GM04504 (cell line): Measurements from ENCODE around the gene ANO9.
"Not testable (repeated sequence)": the region's sequence is repeated elsewhere in the genome, so short reads cannot be mapped to it uniquely, and the experiment has no call there.

ENCODE experiments used
- DNase-seq: peaks from one replicate; pipeline ENCODE4 v3.0.0-alpha.2; 2012; ENCODE audit warnings: low read depth

The ANO9 gene

DNA sequence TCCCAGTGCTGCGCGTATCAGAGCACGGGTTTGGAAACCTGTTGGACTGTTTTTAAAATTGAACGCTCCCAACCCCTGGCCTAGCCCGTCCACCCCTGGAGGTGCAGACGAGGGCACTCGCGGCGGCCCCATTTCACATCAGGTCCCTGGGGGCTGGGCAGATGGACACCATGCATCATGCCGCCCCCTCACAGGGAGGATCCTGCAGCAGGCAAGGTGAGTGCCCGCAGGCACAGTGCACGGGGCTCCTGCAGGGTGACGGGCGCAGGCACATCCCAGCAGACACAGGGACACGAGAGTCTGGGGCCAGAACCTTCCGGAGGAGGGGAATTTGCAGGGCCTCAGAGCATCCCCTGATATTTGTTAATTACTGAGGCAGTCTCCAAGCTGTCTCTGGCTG is 7.3 kb downstream of the ANO9 start:
- DNase-seq: no peak

DNA sequence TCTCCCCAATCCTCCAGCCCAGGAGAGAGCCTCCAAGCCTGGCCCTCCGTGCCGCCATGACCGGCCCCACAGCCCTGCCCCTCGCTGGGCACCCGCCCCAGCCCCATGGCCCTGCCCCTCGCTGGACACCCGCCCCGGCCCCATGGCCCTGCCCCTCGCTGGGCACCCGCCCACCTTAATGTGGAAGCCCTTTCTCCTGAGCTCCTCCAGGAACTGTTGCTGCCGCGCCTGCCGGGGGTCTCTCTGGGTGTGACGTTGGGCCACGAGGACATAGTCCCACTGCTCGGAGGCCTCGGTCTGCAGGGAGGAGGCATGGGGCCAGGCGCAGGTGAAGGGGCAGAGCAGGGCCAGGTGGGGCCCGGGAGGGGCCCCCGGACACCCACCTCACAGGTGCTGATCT is 8.2 kb downstream of the ANO9 start:
- DNase-seq: no peak

GRCh38 chr11:433111-433510 is 8.7 kb downstream of the ANO9 start:
- DNase-seq: no peak

GRCh38 chr11:432501-433100 is 9.2 kb downstream of the ANO9 start:
- DNase-seq: no peak

DNA sequence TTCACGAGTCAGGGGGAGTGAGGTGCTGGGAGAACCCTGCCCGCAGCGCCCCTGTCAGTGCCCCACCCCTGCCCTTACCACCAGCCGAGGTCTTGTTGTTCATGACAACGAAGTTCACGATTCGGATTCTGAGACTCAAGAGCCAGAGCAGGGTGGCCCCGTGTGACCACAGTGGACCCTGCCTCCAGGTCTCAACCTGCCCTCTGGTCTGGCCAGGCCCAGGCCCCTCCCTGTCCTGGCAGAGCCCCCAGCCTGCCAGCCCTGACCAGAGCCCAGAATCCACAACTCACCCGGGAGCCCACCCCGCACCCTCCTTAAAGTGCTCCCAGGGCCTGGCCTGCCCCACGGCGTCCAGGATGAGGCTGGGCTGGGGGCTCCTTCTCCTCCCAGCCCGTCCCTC is 9.9 kb downstream of the ANO9 start:
- DNase-seq: no peak

GRCh38 chr11:429931-430456 is 11.8 kb downstream of the ANO9 start:
- DNase-seq: no peak

GRCh38 chr11:429391-429790 is 12.4 kb downstream of the ANO9 start:
- no peak for DNase-seq

DNA sequence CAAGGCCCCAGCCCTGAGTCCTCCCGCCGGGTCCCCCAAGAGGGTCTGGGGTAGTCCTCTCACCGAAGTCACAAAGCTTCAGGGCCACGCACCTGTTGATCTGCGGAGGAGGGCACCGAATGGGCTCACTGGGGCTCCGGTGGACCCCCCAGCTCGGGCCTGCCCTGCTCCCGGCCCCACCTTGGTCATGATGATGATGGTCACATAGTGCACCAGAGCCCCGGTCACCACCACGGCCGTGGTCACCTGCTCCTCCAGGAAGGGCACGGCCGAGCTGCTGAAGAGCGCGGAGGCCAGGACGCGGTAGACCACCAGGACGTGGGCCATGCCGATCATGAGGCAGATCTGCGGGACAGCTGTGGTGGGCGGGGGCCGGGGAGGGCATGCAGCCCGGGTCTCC is 13.5 kb downstream of the ANO9 start:
- no peak for DNase-seq

- no peak for DNase-seq
These were observed 15.0 kb downstream of the ANO9 start for GRCh38 chr11:426851-427250.

GRCh38 chr11:425301-425700 is 16.5 kb downstream of the ANO9 start:
- no peak for DNase-seq

- DNase-seq: not testable (repeated sequence)
These were observed 17.0 kb downstream of the ANO9 start for GRCh38 chr11:424766-425165.

DNA sequence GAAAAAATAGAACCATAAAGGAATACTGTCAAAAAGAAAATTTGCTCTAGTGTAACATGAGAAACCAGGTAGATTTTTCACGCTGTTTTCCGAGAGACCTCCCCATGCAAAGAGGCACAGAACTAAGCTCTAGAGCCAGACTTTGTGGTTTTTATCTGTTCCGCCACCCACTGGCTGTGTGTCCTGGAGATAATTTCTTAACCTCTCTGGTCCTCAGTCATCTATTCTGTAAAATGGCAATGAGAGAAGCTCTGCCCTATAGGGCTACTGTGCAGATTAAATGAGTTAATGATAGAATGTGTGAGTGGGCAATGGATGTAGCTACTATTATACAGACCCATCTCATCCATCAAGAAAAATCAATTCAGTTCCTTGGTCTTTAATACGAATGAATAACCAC is 17.6 kb downstream of the ANO9 start:
- DNase-seq: no peak

DNA sequence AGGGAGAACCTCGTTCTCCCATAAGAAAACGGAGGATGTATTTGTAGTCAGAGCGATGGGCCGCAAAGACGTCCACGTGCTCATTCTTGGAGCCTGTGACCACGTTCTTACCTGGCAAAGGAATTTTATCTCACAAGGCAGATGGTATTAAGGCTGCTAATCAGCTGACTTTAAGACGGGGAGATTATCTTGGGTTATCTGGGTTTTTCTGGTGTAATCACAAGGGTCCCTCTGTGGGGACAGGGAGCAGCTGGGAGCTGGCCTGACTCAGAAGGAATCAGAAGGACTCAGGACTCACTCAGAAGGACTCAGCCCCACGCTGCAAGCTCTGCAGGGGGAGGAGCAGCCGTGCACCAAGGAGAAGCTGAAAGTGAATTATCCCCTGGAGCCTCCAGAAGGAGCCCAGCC is 19.6 kb downstream of the ANO9 start:
- DNase-seq: no peak

DNA sequence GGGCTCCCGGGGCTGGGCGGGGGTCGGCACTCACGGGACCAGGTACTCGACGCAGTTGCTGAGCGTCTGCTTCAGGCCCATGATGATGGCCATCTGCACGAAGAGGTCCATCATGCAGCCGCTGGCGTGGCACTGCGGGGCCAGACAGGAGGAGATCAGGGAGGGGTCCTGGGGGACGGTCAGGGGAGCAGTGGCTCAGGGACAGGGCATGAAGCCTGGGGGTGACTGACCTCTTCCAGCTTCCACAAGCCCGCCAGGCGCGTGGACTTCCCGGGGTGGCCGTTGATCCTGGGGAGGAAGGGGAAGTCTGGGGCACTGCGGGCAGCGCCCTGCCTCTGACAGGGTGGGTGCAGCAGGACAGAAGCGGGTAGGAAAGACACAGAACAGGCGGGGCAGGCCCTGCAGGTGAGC is 20.9 kb downstream of the ANO9 start:
- DNase-seq: no peak

GRCh38 chr11:420054-420910 is 21.5 kb downstream of the ANO9 start:
- no peak for DNase-seq

GRCh38 chr11:419248-420005 is 22.4 kb downstream of the ANO9 start:
- no peak for DNase-seq

DNA sequence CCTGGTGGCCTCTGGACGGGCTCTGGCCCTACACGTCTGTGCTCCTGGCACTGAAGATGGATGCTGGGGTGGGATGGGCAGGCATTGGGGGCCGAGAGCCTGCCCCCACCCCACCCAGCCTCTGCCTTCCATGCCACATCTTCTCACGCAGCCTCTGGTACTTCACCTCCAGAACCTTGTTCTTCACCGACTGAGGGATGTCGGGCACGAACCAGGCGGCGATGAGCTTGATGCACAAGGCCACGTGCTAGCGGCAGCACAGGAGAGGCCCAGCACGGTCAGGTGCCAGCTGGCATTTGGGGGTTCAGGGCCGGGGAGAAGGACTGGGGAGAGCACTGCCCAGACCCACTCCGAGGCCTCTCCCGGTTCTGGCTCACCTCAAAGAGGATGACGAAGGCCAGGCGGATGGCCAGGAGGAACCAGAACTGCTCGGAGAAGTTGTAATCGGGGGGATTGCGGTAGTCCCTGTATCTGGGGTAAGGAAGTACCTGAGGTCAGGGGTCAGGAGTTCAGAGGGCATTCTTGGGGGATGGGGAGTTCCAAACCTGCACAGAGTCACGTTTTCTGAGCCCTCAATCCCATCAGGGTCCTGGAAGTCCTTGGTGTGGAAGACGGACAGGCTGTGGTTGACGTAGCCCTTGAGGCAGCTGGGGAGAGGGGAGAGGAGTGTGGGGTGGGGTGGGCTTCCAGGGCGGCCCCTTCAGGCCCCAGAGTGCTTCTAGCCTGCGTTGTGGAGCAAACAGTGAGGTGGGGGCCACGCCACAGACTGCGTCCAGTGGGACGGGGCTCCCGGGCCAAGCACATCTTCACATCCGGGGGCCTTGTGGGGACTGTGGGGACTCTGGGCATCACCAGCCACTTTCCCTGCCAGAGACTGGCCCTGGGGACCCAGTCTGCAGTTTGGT is 23.2 kb downstream of the ANO9 start:
- DNase-seq: no peak

GRCh38 chr11:417652-418342 is 24.0 kb downstream of the ANO9 start:
- DNase-seq: no peak

- no peak for DNase-seq
These were observed 24.8 kb downstream of the ANO9 start for GRCh38 chr11:416757-417621.
